ENCODE results near the gene PITPNC1. TPM values are rescaled to one million over a fixed set of nuclear protein-coding genes. Genes with fewer than 3 reads are reported as not detected.

The PITPNC1 gene
- total RNA-seq, 1 experiment from 2014 or later, result 6.4 TPM

DNA sequence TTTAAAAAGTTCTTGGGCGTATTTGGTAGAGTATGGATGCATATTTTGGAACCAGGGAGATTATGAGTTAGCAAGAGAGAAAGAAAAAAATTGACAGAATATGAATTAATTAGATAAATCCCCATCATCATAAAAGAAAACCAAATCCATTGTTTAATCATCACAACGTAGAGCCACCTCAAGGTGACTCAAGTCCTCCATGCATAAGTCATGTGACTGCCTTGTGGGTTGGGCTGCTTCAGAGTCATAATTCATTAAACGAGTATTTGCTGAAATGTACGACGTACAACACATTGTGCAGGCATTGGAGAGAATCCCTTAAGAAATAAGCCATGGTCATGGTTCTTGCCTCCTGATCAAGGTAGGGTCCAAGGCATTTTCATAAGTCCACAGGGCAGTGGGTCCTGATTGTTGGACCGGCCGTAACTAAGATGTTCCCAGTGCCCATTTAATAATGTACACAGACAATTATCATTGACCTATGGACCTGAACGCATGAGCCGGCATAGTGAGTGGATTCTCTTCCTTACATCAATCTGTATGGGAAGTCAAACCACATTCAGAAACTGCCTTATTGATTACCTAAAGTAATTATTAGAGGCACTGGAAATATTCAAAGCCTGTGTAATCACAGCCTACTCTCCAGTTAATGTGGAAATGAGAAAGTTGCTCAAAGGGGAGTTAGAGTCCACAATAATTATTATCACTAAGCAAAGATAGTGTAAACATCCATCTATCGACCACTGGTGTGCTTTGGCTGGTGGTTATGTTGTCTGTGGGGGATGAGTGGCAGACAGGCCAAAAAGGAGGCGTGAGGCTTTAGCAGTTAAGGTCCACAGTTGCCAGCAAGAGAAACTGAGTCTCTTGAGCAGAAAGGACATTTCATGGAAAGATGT is 165.4 kb downstream of the PITPNC1 start:
- DNase-seq (ENCODE audit: low read depth), result no peak

DNA sequence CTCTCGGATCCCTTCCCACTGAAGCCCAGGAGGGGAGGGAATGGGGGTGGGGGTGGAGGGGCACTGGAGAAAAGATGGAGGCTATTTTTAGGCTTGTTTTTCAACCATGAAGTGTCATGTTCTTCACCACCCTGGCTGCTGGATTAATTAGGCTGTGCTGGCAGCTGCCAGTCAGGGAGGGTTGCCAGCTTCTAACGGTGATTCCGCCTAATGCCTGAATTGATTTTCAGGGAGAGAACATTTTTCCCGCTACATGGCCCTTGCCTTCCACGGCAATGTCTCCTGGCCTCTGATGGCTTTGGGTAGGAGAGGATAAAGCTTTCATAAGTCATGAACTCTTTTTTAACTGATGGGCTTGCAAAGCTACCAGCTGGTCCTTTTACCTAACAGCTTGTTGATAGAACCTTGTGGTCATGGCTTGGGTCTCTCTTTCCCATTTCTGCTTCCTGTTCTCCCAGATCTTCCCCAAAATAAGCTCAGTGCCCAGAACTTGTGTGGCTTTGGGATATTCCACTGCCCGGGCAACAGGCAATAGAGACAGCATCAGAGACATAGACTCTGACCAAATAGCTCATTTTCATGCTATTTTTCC is 167.4 kb downstream of the PITPNC1 start:
- DNase-seq (ENCODE audit: low read depth), result no peak

DNA sequence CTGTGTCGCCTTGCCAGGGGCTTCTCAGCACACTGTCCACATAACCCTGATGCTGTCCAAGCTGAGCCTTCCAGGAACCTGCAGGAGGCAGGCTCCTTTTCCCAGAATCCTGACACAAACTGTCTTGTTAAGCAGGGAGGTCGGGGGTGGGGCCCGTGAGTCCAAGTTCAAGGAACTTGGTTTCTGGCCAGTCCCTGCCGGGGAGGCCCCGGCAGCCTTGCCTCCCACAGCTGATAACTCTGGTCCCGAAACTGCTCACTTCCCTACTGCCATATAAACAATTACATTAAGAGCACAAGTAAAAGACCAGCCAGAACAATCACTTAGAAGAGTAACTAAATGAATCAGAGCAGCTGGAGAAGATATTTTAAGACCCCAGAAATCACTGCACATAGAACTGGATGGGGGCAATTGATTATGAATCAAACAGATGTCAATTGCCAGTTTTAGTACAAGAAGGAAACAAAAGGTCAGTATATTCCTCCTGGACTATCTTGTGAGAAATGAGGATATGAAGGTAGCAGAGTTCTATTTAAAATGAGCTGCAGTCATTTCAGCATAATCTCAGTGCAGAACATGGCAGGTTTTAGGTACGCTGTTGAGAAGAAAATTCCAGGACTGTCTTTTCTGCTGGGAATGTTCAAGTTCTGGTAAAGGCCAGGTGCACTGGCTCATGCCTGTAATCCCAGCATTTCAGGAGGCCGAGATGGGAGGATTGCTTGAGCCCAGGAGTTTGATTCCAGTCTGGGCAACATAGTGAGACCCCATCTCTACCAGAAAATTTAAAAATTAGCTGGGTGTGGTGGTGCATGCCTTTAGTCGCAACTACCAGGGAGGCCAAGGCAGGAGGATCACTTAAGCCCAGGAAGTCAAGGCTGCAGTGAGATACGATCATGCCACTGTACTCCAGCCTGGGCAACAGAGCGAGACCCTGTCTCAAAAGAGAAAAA is 169.8 kb downstream of the PITPNC1 start:
- DNase-seq (ENCODE audit: low read depth), result no peak

DNA sequence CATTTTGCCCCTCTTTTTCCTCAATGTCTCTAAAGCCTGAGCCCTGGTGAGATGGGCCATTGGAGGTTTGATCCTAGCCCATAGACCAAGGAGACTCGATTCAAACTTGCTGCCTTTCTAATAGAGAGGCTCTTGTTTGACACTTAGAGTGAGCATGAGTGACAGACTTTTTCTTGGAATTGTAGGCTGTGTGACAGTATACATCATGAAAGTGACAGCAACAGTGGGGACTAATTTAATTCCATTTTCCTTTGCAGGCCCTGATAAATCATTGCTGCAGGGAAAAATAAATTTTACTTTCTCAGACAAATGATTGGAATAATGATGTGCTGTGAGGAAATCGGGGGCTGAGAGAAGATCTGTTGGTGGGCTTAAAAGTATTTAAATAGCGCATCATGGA is 171.6 kb downstream of the PITPNC1 start:
- DNase-seq (ENCODE audit: low read depth), result no peak

DNA sequence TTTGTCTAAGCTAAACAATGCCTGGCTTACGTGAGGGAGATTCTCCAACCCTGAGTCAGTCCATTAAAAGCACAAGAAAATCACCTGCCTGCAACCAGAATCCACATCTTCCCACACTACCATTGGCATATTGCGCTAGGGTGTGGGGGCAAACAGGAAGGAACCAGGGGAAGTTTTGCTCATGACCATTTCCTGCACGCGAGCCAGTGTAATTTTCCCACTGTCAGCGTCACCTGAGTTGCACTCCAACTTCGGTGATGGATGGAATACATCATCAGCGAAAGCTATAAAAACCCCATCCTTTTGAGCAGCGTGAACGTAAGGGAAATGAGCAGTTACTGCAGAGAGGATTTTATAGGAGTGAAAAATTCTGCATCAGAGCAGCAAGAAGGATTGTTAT is 172.7 kb downstream of the PITPNC1 start:
- DNase-seq (ENCODE audit: low read depth), result peak; percentile 42

DNA sequence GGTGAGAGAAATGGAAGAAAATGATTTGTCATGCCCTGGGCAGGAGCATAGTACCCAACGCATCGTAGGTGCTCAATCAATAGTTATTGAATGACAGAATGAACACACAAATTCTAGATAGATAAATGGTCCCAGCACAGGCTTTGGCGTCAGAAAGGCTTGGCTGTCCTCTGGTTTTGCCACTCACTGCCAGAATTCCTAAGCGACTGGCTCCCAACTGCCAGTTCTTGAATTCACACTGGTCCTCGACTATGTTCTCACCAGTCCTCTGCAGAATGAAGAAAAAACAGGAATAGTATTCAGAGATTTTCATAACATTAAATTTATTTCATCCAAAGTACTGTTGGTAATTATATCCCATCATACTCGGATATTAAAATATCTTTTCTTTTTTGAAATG is 177.6 kb downstream of the PITPNC1 start:
- DNase-seq (ENCODE audit: low read depth), result no peak

DNA sequence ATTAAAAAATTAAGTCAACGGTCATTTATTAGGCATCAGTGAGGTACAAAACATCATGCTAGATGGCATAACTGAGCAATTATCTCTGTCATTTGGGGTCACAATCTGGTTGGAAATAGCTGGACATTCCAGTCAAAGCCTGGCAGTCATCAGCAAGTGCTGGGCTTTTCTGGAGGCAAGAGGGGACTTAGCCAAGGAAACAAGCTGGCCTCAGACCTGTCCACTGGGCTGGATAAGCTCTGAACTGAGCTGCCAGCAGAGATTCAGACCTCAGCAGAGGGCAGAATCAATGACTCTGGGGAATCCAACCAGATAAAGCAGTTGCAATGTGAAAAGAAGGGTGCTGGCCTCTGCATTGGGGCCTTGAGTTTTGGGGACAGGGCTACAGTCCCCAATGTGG is 178.8 kb downstream of the PITPNC1 start:
- no peak for DNase-seq (ENCODE audit: low read depth)

DNA sequence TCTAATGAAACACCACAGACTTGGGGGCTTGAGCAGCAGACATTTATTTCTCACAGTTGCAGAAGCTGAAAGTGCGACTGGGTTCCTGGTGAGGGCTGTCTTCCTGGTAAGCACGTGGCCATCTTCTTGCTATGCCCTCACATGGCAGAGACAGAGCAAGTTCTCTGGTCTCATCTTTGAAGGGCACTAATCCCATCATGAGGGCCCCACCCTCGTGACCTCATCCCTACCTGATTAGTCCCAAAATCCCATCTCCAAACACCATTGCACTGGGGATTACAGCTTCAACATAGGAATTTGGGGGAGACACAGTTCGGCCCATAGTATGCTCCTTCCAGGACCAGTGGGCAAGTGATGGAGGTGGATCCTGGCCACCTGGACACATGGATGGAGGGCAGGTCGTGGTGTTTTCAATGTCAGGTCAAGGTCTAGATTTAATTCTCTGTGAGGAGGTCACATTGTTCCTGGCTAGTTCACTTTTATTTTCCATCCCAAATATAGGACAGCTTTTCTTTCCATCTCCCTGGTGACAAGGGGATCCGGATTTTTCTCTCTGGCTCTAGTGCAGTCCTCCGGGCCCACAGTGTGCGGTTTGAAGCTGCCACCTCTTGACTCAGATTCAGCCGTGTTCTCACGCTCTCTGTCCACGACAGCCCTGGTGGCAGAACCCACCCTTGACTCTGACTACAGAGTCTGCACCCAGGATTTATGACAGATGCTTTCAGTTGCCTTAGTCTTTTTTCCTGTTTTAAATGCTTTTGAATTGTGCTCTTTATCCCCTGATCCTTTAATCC is 180.2 kb downstream of the PITPNC1 start:
- DNase-seq (ENCODE audit: low read depth), result no peak

DNA sequence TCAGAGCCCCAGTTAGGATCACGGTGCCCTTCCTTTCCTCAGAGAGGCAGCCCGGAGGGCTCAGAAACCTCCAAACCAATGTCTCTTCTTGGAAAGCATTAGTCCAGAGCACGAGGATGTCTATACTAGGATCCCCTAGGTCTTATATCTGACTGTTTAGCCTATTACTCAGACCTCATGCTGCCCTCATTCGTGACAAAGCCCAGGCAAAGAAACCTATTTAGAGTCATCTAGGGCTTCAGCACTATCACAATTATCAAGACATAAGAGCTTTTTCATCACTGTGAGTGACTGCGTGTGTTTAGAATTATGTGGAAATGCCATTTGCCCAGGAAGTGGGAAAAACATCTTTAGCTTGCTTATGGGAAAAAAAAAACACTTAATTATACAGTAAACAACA is 180.8 kb downstream of the PITPNC1 start:
- DNase-seq (ENCODE audit: low read depth), result no peak

DNA sequence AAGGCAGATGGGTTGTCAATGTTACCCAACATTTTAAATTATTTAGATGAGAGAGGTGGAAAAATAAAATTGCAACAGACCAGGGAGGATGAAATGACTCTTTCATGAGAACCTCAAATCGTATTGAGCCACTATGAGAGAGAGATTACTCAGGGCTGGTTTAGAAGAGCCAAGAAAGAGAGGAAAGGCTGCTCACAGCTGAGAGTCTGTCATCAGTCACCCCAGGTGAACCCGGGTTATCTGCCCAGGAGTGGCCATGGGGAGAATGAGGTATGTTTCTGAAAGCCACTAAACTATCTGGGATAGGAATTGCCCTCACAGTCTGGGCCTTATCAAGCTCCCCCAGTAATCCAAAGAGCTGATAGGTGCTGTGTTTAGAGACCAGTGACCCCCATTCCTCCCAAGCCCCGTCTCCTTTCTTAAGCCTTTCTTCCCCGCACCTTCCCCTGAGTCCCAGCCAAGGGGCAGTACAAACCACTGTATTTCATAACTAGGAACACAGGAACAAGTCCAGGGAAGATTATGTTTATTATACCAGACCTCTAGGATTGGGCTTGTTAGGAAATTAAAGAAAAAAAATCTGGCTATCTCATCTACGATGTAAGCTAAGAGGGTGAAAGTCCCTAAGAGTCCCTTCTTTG is 181.8 kb downstream of the PITPNC1 start:
- no peak for DNase-seq (ENCODE audit: low read depth)

DNA sequence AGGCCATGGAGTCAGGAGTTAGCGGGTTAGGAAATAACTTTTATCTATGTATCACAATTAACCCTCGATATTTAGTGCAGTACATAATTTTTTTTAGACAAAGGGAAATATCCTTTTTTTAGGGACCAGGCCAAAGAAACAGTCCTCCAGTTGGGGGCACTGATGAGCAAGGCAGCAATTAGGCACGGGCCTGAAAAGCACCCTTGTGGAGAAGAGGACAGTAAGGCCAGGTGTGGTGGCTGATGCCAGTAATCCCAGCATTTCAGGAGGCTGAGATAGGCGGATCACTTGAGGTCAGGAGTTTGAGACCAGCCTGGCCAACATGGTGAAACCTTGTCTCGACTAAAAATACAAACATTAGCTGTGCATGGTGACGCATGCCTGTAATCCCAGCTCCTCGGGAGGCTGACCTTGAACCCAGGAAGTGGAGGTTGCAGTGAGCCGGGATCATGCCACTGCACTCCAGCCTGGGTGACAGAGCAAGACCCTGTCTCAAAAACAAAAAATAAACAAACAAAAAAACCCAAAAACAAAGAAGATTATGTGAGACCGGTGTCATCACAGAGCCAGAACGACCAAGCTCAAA is 182.4 kb downstream of the PITPNC1 start:
- DNase-seq (ENCODE audit: low read depth), result no peak

DNA sequence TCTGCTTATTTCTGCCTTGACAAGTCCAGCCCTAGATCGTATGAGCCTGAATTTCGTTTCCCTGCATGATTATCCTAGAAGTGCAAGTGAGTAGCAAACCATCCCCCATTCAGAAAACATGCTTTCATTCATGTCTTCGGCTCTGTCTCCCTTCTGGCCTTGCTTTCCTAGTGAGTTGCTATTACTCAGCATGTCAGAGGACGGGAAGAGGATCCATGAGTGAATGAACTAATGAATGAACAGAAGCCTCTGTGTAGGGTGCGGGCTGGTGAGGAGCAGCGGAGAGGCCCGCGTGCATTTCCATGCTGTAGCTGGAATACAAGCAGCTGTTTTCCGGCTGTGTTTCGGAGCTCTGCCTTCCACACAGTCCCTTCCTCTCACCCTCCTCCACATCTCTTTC is 184.9 kb downstream of the PITPNC1 start:
- no peak for DNase-seq (ENCODE audit: low read depth)

DNA sequence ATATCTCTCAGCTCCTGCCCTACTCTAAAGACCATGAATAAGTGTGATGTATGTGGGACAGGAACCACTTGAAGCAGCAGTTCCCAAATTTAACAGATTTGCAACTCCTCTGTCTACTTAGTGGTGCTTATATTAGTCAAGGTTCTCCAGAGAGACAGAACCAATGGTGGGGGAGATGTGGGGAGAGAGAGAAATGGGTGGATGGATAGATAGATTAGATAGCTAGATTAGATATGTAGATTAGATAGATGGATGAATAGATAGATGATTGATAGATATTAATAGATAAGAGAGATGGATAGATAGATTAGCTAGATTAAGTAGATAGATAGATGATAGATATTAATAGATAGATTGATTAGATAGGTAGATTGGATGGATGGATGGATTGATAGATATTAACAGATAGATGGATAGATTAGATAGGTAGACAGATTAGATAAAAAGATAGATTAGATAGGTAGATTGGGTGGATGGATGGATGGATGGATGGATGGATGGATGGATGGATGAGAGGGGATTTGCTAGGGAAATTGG is 186.7 kb downstream of the PITPNC1 start:
- DNase-seq (ENCODE audit: low read depth), result no peak

DNA sequence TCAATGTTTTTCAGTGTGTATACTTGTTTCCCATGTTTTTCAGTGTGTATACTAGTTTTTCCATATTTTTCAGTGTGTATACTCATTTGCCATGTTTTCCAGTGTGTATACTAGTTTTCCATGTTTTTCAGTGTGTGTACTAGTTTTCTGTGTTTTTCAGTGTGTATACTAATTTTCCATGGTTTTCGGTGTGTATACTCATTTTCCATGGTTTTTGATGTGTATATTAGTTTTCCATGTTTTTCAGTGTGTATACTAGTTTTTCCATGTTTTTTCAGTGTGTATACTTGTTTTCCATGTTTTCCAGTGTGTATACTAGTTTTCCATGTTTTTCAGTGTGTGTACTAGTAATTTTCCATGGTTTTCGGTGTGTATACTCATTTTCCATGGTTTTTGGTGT is 188.0 kb downstream of the PITPNC1 start:
- no peak for DNase-seq (ENCODE audit: low read depth)

DNA sequence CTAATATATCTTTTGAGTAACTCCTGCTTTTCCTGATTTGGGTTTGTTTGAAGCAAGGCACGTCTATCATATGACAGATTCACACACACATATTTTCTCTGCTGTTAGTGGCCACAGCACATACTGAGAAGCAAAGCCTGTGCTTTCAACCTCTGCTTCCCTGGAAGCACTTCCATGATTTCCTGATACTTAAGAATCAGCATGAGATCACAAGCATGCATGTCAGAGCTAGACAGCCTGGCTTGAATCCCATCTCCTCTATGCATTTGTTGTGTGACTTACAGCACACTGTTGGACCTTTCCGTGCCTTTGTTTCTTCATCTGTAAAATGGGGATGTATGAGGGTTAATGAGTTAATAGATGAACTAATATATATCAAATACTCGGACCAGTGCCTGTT is 189.6 kb downstream of the PITPNC1 start:
- DNase-seq (ENCODE audit: low read depth), result no peak

DNA sequence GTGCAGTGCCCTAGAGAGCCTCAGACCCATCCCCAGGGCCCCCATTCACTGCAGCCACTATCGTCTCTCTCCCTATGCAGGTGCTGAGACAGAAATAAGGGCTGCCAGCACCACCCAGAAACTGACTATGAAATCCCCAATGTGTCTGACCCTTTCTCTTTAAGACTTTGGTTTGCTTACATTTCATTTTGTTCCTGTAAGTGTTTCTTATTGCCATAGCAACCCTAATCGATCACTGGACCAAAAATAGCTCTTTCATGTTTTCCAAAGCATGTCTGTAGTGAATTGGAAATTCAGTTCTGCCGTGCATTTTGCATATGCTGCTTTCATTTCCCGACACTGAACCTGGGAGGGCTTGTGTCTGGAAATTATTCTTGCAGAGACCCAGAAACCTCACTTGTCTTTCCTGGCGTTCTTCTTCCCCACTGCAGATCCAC is 192.0 kb downstream of the PITPNC1 start:
- DNase-seq (ENCODE audit: low read depth), result no peak

DNA sequence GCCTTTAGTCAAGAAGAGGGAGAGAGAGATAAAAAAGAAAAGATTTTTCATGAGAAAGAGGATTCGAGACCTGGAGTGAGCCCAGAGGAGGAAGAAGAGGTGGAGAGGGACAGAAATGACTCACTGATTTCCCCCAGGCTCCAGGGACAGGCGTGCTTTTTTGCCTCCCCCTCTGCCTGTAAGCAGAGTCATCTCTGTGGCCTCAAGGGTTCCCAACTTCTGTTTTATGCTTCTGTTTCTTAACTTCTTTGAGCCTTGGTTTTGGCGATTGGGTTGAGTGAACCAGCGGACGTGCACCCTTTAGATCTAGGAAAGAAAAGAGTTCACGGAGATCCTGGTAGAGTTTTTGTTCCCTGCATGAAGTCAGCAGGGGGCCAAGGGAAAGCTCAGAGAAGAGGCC is 192.8 kb downstream of the PITPNC1 start:
- peak; percentile 19 for DNase-seq (ENCODE audit: low read depth)

DNA sequence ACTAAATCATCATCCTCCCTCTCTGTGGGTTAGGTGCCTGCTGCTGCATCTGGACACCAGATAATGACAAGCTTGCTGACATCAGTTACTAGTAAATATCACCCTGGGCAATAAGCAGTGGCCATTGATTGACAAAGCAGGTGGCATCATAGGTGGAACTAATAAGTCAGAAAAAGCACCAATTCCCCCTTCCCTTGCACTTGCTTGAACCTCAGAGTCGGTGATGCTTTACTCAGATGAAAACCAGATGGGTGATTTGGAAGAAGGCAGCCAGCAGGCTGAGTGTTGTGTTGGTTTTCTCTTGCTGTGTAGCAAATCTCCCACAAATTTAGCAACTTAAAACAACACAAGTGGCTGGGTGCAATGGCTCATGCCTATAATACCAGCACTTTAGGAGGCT is 193.7 kb downstream of the PITPNC1 start:
- no peak for DNase-seq (ENCODE audit: low read depth)

DNA sequence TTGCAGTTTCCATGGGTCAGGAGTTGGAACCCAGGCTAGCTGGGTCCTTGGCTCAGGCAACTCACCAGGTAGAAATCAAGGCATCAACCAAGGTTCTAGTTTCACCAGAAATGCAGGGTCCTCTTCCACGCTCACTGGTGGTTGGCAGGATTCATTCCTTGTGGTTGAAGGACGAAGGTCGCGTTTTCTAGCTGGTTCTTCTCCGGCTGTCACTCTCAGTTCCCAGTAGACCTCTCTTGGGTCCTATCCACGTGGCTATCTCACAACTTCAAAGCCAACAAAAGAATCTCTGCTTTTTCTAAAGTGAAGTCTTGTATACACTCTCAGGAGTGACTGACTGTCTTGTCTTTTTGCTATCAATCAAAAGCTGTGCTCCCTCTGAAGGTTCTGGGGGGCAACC is 194.4 kb downstream of the PITPNC1 start:
- DNase-seq (ENCODE audit: low read depth), result no peak

Measured in HT1080 (cell line).